CD4-positive, alpha-beta memory T cell (primary cell): ENCODE data around the gene N4BP2L2. TPM values are rescaled to one million over a fixed set of nuclear protein-coding genes. Genes with fewer than 3 reads are reported as not detected.
A peak's percentile ranks its signal among the peaks of the same experiment; 100 is the strongest.

ENCODE experiments used
- CTCF ChIA-PET: fragments of 350-600 bp; sonication (Branson Sonifier 250); formaldehyde crosslinking; loops from one replicate; lab custom pipeline; 2021; ENCODE audit warnings: inconsistent platforms; ENCODE audit not compliant: partially characterized antibody; lab: Charles Lee
- POLR2A ChIA-PET: fragments of 350-600 bp; sonication (Branson Sonifier 250); formaldehyde crosslinking; loops from one replicate; lab custom pipeline; 2021; ENCODE audit not compliant: partially characterized antibody; lab: Charles Lee
- DNase-seq, 5 donors: peaks; one replicate each; pipeline versions ENCODE4 v3.0.0 to v3.0.0-alpha.2; 2020 to 2022; ENCODE audit warnings: mixed read lengths in 1 of 5
- H3K27ac ChIP-seq: one replicate; pipeline ENCODE4 v1.7.0; 2013; ENCODE audit warnings: low read depth, low read length
- H3K27me3 ChIP-seq: 2 replicates; pipeline ENCODE4 v1.7.0; 2013; ENCODE audit warnings: mild to moderate bottlenecking, low read length, moderate library complexity; ENCODE audit not compliant: insufficient read depth
- H3K36me3 ChIP-seq: 2 replicates; pipeline ENCODE4 v1.7.0; 2013; ENCODE audit warnings: mild to moderate bottlenecking, low read length, moderate library complexity; ENCODE audit not compliant: insufficient read depth
- H3K4me1 ChIP-seq: 2 replicates; pipeline ENCODE4 v1.7.0; 2013; ENCODE audit warnings: mild to moderate bottlenecking, low read length, moderate library complexity; ENCODE audit not compliant: insufficient read depth
- H3K4me3 ChIP-seq, 2 donors: one replicate each; pipeline ENCODE4 v1.7.0; 2013; ENCODE audit warnings: low read length in 2 of 2, mild to moderate bottlenecking in 1 of 2
- H3K9me3 ChIP-seq, 2 donors: one replicate each; pipeline ENCODE4 v1.7.0; 2013; ENCODE audit warnings: low read length in 2 of 2, control low read depth in 1 of 2; ENCODE audit not compliant: control insufficient read depth in 1 of 2
- H3K27ac Mint-ChIP-seq, 7 donors: one replicate each; pipeline ENCODE4 v1.8.0; 2020 to 2021; ENCODE audit warnings: mixed read lengths in 7 of 7, mild to moderate bottlenecking in 6 of 7, inconsistent platforms in 3 of 7, moderate library complexity in 3 of 7
- H3K27me3 Mint-ChIP-seq, 2 donors: one replicate each; pipeline ENCODE4 v1.8.0; 2020 to 2021; ENCODE audit warnings: mixed read lengths in 2 of 2
- H3K36me3 Mint-ChIP-seq, 2 donors: one replicate each; pipeline ENCODE4 v1.8.0; 2020 to 2021; ENCODE audit warnings: mixed read lengths in 2 of 2, inconsistent platforms in 1 of 2, mild to moderate bottlenecking in 1 of 2
- H3K4me1 Mint-ChIP-seq, 4 donors: one replicate each; pipeline ENCODE4 v1.8.0; 2020 to 2021; ENCODE audit warnings: mixed read lengths in 4 of 4, mild to moderate bottlenecking in 1 of 4
- H3K4me3 Mint-ChIP-seq, 8 donors: one replicate each; pipeline ENCODE4 v1.8.0; 2020 to 2021; ENCODE audit warnings: mixed read lengths in 8 of 8, mild to moderate bottlenecking in 7 of 8, moderate library complexity in 6 of 8, inconsistent platforms in 3 of 8
- H3K9me3 Mint-ChIP-seq, 8 donors: one replicate each; pipeline ENCODE4 v1.8.0; 2020 to 2021; ENCODE audit warnings: mixed read lengths in 8 of 8, mild to moderate bottlenecking in 5 of 8, inconsistent platforms in 3 of 8, moderate library complexity in 1 of 8
- intact Hi-C: fragments of 100-400 bp; cut with micrococcal nuclease; formaldehyde crosslinking; loops from one replicate; pipeline ENCODE4 v1.15.1; 2023
- polyA plus RNA-seq, 2 donors: library from polyadenylated mRNA; unstranded; fragments of 300-500 nt; fragmentation: Illumina TruSeq; gene quantifications; one replicate each; pipeline ENCODE4 v1.2.3, GENCODE V29; 2021
- total RNA-seq, 2 experiments: library from RNA; stranded (reverse); gene quantifications; one replicate each; pipeline ENCODE4 v1.2.3, GENCODE V29; 2021

Gene N4BP2L2
- total and polyA plus RNA-seq, 4 experiments from 2014 or later, result 144 to 351 (median 243) TPM

DNA sequence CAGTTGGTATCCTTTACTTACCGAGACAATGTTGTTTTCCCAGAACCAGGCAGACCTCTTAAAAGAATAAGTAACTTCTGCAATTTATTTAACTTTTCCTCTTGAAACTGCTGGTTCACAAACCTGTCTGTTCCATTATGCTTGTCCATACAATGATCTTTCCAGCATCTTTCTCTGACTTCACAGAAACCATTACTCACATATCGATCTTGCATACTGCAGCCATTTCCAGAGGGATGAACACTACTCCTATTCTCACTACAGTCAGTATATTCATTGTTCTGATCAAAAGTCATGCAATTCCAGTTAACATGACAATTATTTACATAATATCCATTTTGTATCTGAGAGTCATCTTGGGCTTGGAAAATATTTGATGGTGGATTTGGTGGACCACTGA, 2.8 kb downstream of the N4BP2L2 start:
- Histone ChIP-seq H3K27me3 (no peaks in the 10 kb centered on the region), H3K36me3 (peaks cover 17% of the 10 kb centered on the region), H3K27ac (no peak overlapping the region), H3K4me3 (no peak overlapping the region), H3K4me1 (peaks cover 69% of the 10 kb centered on the region), H3K9me3 (no peaks in the 10 kb centered on the region)
- H3K27me3 Mint-ChIP-seq, result no peaks in the 10 kb centered on the region
- ChIA-PET CTCF (interaction anchor here (1.2 kb wide), 1 partner anchor 133 kb away, joined by 3 read pairs; no protein-coding TSS in a partner anchor), POLR2A (no interaction called here)
- intact Hi-C loops, result loop anchor here (10.0 kb wide), 2 partner anchors 1279 to 1331 kb away; partner anchors contain the start of gene RFC3
- peaks cover 32 to 57% of the 10 kb centered on the region in 2 donors for H3K36me3 Mint-ChIP-seq
- peaks cover 54 to 84% (median 71%) of the 10 kb centered on the region in 4 donors for H3K4me1 Mint-ChIP-seq
- peak overlapping the region in 7 of 8 donors; percentile 23 to 74 (median 71) for H3K4me3 Mint-ChIP-seq
- DNase-seq, result no peak
- H3K27ac Mint-ChIP-seq, result peak overlapping the region in 6 of 7 donors; percentile 0 to 80 (median 40)
- H3K9me3 Mint-ChIP-seq, result no peaks in the 10 kb centered on the region

DNA sequence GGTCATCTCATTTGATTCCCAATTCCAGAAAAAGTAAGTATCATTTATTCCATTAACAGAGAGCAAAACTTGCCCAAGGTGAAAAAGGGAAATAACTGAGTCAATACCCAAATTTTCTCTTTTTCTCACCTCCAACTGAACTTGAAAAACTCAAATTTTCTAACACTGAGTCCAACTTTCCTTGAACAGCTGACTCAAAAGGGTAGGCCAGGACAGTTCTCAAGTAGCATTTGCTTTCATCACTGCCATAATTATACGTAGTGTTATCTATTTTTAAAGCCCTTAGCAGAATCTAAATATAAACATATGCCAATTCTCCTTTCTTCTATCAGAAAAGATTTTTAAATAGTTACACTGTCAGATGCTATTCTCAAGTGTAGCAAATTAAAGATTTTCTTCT, 3.5 kb downstream of the N4BP2L2 start:
- H3K4me3 Mint-ChIP-seq, result peak overlapping the region; percentile 45 to 79 (median 70)
- Histone ChIP-seq H3K27me3 (no peaks in the 10 kb centered on the region), H3K9me3 (no peaks in the 10 kb centered on the region), H3K4me1 (peaks cover 75% of the 10 kb centered on the region), H3K4me3 (no peak overlapping the region), H3K27ac (no peak overlapping the region), H3K36me3 (peaks cover 17% of the 10 kb centered on the region)
- peaks cover 57 to 89% (median 76%) of the 10 kb centered on the region in 4 donors for H3K4me1 Mint-ChIP-seq
- H3K27ac Mint-ChIP-seq, result peak overlapping the region in 6 of 7 donors; percentile 1 to 80 (median 40)
- peaks cover 32 to 60% of the 10 kb centered on the region in 2 donors for H3K36me3 Mint-ChIP-seq
- H3K9me3 Mint-ChIP-seq, result no peaks in the 10 kb centered on the region
- H3K27me3 Mint-ChIP-seq, result no peaks in the 10 kb centered on the region
- ChIA-PET POLR2A (no interaction called here), CTCF (no interaction called here)
- no peak for DNase-seq
- intact Hi-C loops, result loop anchor here (10.0 kb wide), 2 partner anchors 1280 to 1330 kb away; partner anchors contain the start of gene RFC3

DNA sequence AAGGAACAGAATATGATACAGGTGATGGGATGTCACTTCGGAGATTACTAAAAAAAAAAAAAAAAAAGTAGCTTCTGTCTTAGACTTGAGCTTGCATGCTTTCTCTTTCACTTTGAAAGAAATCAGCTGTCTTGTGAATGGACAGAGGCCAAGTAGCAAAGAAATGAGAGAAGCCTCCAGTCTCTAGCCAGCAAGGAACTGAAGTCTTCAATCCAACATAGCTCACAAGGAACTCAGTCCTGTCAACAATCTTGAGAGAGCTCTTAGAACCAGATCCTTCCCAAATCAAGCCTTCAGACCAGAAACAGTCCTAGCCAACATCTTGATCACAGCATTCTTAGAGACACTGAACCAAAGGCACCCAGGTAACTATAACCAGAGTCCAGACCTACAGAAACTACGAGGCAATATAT, 7.7 kb downstream of the N4BP2L2 start:
- Histone ChIP-seq H3K27me3 (no peaks in the 10 kb centered on the region), H3K36me3 (peaks cover 8% of the 10 kb centered on the region), H3K27ac (peak overlapping the region; percentile 59), H3K4me1 (peaks cover 88% of the 10 kb centered on the region), H3K9me3 (no peaks in the 10 kb centered on the region), H3K4me3 (peak overlapping the region; percentile 19 to 47)
- Mint-ChIP-seq H3K27ac (peak overlapping the region; percentile 81 to 94 (median 90)), H3K9me3 (no peaks in the 10 kb centered on the region), H3K4me1 (peaks cover 57 to 92% (median 76%) of the 10 kb centered on the region in 4 donors), H3K36me3 (peaks cover 28 to 59% of the 10 kb centered on the region in 2 donors), H3K4me3 (peak overlapping the region; percentile 76 to 97 (median 83)), H3K27me3 (no peaks in the 10 kb centered on the region)
- ChIA-PET CTCF (interaction anchor here (1.1 to 1.5 kb wide), 4 partner anchors 8 to 109 kb away, joined by 3 to 5 read pairs (median 4); partner anchors contain the start of gene N4BP2L2), POLR2A (interaction anchor here (1.0 kb wide), 1 partner anchor 8 kb away, joined by 4 read pairs; the partner anchor contains the start of gene N4BP2L2)
- intact Hi-C loops, result loop anchor here (10.0 kb wide), 2 partner anchors 1284 to 1326 kb away; partner anchors contain the start of gene RFC3
- peak in 4 of 5 donors; percentile 24 to 43 (median 37) for DNase-seq

DNA sequence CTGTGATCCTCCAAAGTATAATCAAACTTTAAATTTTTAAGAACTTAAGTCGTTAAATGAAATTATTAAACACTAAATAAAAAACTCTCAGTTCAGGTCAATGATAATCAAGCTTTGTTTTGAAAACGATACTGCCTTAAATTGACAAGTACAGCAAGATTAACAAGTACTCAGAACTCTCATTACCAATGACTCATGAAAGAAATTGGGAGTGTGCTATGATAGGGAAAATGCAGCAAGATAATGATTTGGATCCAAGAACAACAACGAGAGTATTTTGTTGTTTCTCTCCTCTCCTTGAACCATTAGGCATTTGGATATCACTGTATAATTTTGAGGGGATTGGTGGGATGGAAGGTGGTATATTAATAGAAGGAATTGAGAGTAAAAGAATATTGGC, 10.2 kb downstream of the N4BP2L2 start:
- Mint-ChIP-seq H3K4me3 (peak overlapping the region in 4 of 8 donors; percentile 1 to 62 (median 26)), H3K36me3 (peaks cover 13 to 55% of the 10 kb centered on the region in 2 donors), H3K9me3 (no peaks in the 10 kb centered on the region), H3K4me1 (peaks cover 46 to 78% (median 63%) of the 10 kb centered on the region in 4 donors), H3K27ac (peak overlapping the region in 3 of 7 donors; percentile 9 to 10 (median 9)), H3K27me3 (no peaks in the 10 kb centered on the region)
- Histone ChIP-seq H3K4me1 (peaks cover 63% of the 10 kb centered on the region), H3K27me3 (no peaks in the 10 kb centered on the region), H3K27ac (no peak overlapping the region), H3K36me3 (no peaks in the 10 kb centered on the region), H3K9me3 (no peaks in the 10 kb centered on the region), H3K4me3 (no peak overlapping the region)
- ChIA-PET POLR2A (interaction anchor here (1.1 to 1.2 kb wide), 2 partner anchors 9 to 10 kb away, joined by 3 to 5 read pairs; partner anchors contain the start of gene N4BP2L2), CTCF (no interaction called here)
- intact Hi-C loops, result no loop called here
- DNase-seq, result no peak

DNA sequence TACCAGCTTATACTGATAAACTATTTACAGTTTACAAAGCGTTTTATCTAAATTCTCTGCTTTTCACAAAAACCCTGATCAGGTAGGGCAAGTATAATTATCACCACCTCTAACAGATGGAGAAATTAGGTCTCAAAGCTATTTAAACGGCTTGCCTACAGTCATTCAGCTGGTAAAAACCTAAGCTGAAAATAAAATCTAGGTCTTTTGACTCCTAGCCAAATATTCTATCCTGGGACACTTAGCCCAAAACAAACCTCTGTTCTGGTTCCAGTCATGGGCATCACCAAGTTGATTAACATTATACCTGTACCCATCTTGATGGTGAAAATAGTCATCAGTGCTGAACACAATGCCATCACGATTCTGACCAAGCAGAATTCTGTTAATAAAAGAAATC, 11.4 kb downstream of the N4BP2L2 start:
- ChIA-PET POLR2A (interaction anchor here (0.6 kb wide), 1 partner anchor 629 kb away, joined by 3 read pairs; no protein-coding TSS in a partner anchor), CTCF (interaction anchor here (1.3 kb wide), 1 partner anchor 12 kb away, joined by 4 read pairs; the partner anchor contains the start of gene N4BP2L2)
- intact Hi-C loops, result no loop called here
- H3K36me3 ChIP-seq, result no peaks in the 10 kb centered on the region
- Mint-ChIP-seq H3K27ac (peak overlapping the region in 3 of 7 donors; percentile 24 to 42 (median 27)), H3K4me3 (peak overlapping the region in 1 of 8 donors; percentile 30), H3K4me1 (peaks cover 42 to 73% (median 57%) of the 10 kb centered on the region in 4 donors), H3K9me3 (no peaks in the 10 kb centered on the region), H3K27me3 (no peaks in the 10 kb centered on the region), H3K36me3 (peaks cover 18 to 54% of the 10 kb centered on the region in 2 donors)
- no peaks in the 10 kb centered on the region for H3K9me3 ChIP-seq
- no peak for DNase-seq
- no peak overlapping the region for H3K27ac ChIP-seq
- no peak overlapping the region for H3K4me3 ChIP-seq
- no peaks in the 10 kb centered on the region for H3K27me3 ChIP-seq
- peaks cover 51% of the 10 kb centered on the region for H3K4me1 ChIP-seq

DNA sequence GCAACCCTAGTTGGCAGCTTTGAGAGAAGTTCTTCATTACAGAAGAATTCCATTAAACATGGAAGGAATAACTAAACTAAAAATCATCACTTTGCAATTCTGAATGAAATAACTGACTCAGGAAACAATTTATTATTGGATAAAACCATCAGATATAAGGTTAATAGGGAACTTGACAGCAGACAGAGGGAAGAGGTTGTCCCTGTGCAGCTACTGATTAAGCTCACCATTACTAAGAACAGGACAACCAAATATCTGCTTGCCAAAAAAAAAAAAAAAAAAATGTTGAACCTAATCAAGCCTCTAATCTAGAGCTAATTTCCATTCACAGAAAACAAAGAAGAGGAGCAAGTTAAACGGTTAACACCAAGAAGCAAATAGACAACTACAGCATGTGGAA, 12.8 kb downstream of the N4BP2L2 start:
- Mint-ChIP-seq H3K27me3 (no peaks in the 10 kb centered on the region), H3K9me3 (no peaks in the 10 kb centered on the region)

DNA sequence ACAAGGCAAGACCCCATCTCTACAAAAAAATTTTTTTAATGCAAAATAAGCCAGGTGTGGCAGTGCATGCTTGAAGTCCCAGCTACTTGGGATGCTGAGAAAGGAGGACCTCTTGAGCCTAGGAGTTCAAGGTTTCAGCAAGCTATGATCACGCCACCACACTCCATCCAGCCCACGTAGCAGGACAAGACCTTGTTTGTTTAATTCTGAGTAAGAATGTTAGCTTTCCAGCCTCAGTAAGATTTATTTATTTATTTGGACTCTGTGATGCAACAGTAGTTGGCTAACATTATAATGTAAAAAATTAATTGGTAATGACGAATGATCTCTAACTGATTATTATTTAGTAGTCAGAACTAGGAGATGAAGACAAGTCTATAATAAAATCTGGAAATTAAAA, 23.3 kb downstream of the N4BP2L2 start:
- Histone ChIP-seq H3K4me3 (no peak overlapping the region), H3K36me3 (peaks cover 29% of the 10 kb centered on the region), H3K27ac (no peak overlapping the region), H3K4me1 (no peaks in the 10 kb centered on the region), H3K27me3 (no peaks in the 10 kb centered on the region), H3K9me3 (no peaks in the 10 kb centered on the region)
- no peaks in the 10 kb centered on the region for H3K9me3 Mint-ChIP-seq
- H3K27me3 Mint-ChIP-seq, result no peaks in the 10 kb centered on the region
- H3K4me3 Mint-ChIP-seq, result no peak overlapping the region
- H3K4me1 Mint-ChIP-seq, result peaks cover 0 to 8% (median 6%) of the 10 kb centered on the region in 4 donors
- ChIA-PET CTCF (no interaction called here), POLR2A (no interaction called here)
- no peak for DNase-seq
- H3K27ac Mint-ChIP-seq, result no peak overlapping the region
- intact Hi-C loops, result no loop called here
- H3K36me3 Mint-ChIP-seq, result peaks cover 32 to 53% of the 10 kb centered on the region in 2 donors

More for the DNA sequence above, 12.8 kb downstream of the N4BP2L2 start:
- Mint-ChIP-seq H3K36me3 (peaks cover 21 to 54% of the 10 kb centered on the region in 2 donors), H3K4me3 (peak overlapping the region in 1 of 8 donors; percentile 72), H3K27ac (peak overlapping the region in 5 of 7 donors; percentile 1 to 65 (median 30)), H3K4me1 (peaks cover 31 to 64% (median 45%) of the 10 kb centered on the region in 4 donors)
- H3K27me3 ChIP-seq, result no peaks in the 10 kb centered on the region
- intact Hi-C loops, result no loop called here
- H3K27ac ChIP-seq, result no peak overlapping the region
- peaks cover 10% of the 10 kb centered on the region for H3K36me3 ChIP-seq
- no peak for DNase-seq
- H3K4me1 ChIP-seq, result peaks cover 37% of the 10 kb centered on the region
- CTCF ChIA-PET, result interaction anchor here (0.7 to 0.9 kb wide), 2 partner anchors 12 to 14 kb away, joined by 3 to 4 read pairs; no protein-coding TSS in a partner anchor
- H3K9me3 ChIP-seq, result no peaks in the 10 kb centered on the region
- no peak overlapping the region for H3K4me3 ChIP-seq
- POLR2A ChIA-PET, result no interaction called here
